ENCODE measurements around the gene EMC7.

DNA sequence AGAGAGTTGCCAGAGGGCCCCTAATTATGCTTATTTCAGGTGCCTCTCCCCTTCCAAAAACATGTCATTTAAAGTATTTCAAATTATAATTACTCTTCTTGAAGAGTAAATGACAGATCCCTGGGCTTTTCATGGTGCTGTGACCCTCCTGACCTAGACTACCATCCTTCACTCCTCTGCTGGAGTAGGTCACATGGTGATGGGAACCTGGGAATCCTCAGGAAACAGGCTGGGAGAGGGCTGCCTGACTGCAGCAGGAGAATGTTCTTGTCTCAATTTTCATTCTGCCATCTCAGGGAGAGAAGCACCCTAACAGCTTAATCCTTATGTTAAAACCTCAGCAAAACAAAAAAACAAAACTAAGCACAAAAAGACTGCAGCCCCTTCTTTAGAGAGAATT, 24.9 kb upstream of the EMC7 start:
- TF ChIP-seq POLR2A (IDR thresholded peaks at IDR 0.05; ENCODE audit: low read depth, low read length) (no peak), CEBPB (IDR thresholded peaks at IDR 0.05; ENCODE audit: low read depth, low read length) (no peak), RFX5 (IDR thresholded peaks at IDR 0.05; ENCODE audit: low read depth, low read length) (no peak), SMC3 (IDR thresholded peaks at IDR 0.05; ENCODE audit: low read depth, low read length) (no peak), FOS (IDR thresholded peaks at IDR 0.05; ENCODE audit: low read depth, low read length) (no peak), MAZ (IDR thresholded peaks at IDR 0.05; ENCODE audit: borderline replicate concordance, low read depth, low read length) (no peak), RCOR1 (IDR thresholded peaks at IDR 0.05; ENCODE audit: insufficient replicate concordance, low read length) (no peak), MAFK (IDR thresholded peaks at IDR 0.05; ENCODE audit: low read depth, low read length) (no peak), RAD21 (IDR thresholded peaks at IDR 0.05; ENCODE audit: low read length) (no peak)
- TF ChIP-seq, protein P1, sequence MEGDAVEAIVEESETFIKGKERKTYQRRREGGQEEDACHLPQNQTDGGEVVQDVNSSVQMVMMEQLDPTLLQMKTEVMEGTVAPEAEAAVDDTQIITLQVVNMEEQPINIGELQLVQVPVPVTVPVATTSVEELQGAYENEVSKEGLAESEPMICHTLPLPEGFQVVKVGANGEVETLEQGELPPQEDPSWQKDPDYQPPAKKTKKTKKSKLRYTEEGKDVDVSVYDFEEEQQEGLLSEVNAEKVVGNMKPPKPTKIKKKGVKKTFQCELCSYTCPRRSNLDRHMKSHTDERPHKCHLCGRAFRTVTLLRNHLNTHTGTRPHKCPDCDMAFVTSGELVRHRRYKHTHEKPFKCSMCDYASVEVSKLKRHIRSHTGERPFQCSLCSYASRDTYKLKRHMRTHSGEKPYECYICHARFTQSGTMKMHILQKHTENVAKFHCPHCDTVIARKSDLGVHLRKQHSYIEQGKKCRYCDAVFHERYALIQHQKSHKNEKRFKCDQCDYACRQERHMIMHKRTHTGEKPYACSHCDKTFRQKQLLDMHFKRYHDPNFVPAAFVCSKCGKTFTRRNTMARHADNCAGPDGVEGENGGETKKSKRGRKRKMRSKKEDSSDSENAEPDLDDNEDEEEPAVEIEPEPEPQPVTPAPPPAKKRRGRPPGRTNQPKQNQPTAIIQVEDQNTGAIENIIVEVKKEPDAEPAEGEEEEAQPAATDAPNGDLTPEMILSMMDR (conservative IDR thresholded peaks at IDR 0.05; ENCODE audit: low read depth, low read length) = no peak
- TF ChIP-seq, protein P2, sequence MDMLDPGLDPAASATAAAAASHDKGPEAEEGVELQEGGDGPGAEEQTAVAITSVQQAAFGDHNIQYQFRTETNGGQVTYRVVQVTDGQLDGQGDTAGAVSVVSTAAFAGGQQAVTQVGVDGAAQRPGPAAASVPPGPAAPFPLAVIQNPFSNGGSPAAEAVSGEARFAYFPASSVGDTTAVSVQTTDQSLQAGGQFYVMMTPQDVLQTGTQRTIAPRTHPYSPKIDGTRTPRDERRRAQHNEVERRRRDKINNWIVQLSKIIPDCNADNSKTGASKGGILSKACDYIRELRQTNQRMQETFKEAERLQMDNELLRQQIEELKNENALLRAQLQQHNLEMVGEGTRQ (IDR thresholded peaks at IDR 0.05; ENCODE audit: low read depth, low read length) = no peak
- TF ChIP-seq, protein P3, sequence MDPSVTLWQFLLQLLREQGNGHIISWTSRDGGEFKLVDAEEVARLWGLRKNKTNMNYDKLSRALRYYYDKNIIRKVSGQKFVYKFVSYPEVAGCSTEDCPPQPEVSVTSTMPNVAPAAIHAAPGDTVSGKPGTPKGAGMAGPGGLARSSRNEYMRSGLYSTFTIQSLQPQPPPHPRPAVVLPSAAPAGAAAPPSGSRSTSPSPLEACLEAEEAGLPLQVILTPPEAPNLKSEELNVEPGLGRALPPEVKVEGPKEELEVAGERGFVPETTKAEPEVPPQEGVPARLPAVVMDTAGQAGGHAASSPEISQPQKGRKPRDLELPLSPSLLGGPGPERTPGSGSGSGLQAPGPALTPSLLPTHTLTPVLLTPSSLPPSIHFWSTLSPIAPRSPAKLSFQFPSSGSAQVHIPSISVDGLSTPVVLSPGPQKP (IDR thresholded peaks at IDR 0.05; ENCODE audit: borderline replicate concordance, low read depth, low read length) = no peak
